Adipocyte (in vitro differentiated cells): ENCODE results near the gene DNAAF8.

Experiments
- DNase-seq: peaks from one replicate; pipeline ENCODE4 v3.0.0-alpha.2; 2015; ENCODE audit warnings: low read depth
- H3K27me3 ChIP-seq: replicated peaks from 2 replicates; pipeline ENCODE4 v1.7.0; 2013; ENCODE audit warnings: mild to moderate bottlenecking, low read length, moderate library complexity; ENCODE audit not compliant: control insufficient read depth, insufficient read depth
- H3K36me3 ChIP-seq: 2 replicates; pipeline ENCODE4 v1.7.0; 2013; ENCODE audit warnings: low read length, mild to moderate bottlenecking, moderate library complexity; ENCODE audit not compliant: control insufficient read depth, insufficient read depth, severe bottlenecking
- H3K4me1 ChIP-seq: 2 replicates; pipeline ENCODE4 v1.7.0; 2013; ENCODE audit warnings: mild to moderate bottlenecking, low read length, moderate library complexity; ENCODE audit not compliant: control insufficient read depth, insufficient read depth
- H3K4me3 ChIP-seq: 2 replicates; pipeline ENCODE4 v1.7.0; 2013; ENCODE audit warnings: mild to moderate bottlenecking, low read length, moderate library complexity
- H3K9ac ChIP-seq: 2 replicates; pipeline ENCODE4 v1.7.0; 2013; ENCODE audit warnings: mild to moderate bottlenecking, low read length, moderate library complexity
- H3K9me3 ChIP-seq: 2 replicates; pipeline ENCODE4 v1.7.0; 2013; ENCODE audit warnings: mild to moderate bottlenecking, low read length, moderate library complexity; ENCODE audit not compliant: control insufficient read depth

DNAAF8 gene

GRCh38 chr16:4704913-4705312 is 29.4 kb upstream of the DNAAF8 start:
- Histone ChIP-seq H3K36me3 (peaks cover 50% of the 10 kb centered on the region), H3K4me3 (no peak overlapping the region)
- no peak for DNase-seq

GRCh38 chr16:4706871-4707270 is 27.5 kb upstream of the DNAAF8 start:
- no peaks in the 10 kb centered on the region for H3K27me3 ChIP-seq
- H3K36me3 ChIP-seq: peaks cover 40% of the 10 kb centered on the region
- no peak for DNase-seq
- H3K9ac ChIP-seq: no peak overlapping the region
- no peak overlapping the region for H3K4me3 ChIP-seq
- H3K4me1 ChIP-seq: no peaks in the 10 kb centered on the region
- H3K9me3 ChIP-seq: no peaks in the 10 kb centered on the region

More at GRCh38 chr16:4704913-4705312, 29.4 kb upstream of the DNAAF8 start:
- Histone ChIP-seq H3K9ac (no peak overlapping the region), H3K27me3 (no peaks in the 10 kb centered on the region), H3K9me3 (no peaks in the 10 kb centered on the region), H3K4me1 (no peaks in the 10 kb centered on the region)

DNA sequence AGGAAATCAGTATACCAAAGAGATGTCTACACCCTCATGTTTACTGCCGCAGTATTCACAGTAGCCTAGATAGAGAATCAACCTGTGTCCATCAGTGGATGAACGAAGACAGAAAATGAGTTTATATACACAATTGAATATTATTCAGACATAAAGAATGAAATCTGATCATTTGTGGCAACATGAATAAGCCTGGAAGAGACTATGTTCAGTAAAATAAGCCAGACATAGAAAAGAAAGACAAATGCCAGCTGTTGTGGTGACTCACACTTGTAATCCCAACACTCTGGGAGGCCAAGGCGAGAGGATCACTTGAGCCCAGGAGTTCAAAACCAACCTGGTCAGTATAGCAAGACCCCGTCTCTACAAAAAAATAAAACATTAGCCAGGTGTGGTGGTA is 24.9 kb upstream of the DNAAF8 start:
- Histone ChIP-seq H3K4me3 (no peak overlapping the region), H3K9ac (no peak overlapping the region), H3K27me3 (no peaks in the 10 kb centered on the region), H3K36me3 (peaks cover 40% of the 10 kb centered on the region), H3K9me3 (no peaks in the 10 kb centered on the region), H3K4me1 (no peaks in the 10 kb centered on the region)
- DNase-seq: peak; percentile 28

DNA sequence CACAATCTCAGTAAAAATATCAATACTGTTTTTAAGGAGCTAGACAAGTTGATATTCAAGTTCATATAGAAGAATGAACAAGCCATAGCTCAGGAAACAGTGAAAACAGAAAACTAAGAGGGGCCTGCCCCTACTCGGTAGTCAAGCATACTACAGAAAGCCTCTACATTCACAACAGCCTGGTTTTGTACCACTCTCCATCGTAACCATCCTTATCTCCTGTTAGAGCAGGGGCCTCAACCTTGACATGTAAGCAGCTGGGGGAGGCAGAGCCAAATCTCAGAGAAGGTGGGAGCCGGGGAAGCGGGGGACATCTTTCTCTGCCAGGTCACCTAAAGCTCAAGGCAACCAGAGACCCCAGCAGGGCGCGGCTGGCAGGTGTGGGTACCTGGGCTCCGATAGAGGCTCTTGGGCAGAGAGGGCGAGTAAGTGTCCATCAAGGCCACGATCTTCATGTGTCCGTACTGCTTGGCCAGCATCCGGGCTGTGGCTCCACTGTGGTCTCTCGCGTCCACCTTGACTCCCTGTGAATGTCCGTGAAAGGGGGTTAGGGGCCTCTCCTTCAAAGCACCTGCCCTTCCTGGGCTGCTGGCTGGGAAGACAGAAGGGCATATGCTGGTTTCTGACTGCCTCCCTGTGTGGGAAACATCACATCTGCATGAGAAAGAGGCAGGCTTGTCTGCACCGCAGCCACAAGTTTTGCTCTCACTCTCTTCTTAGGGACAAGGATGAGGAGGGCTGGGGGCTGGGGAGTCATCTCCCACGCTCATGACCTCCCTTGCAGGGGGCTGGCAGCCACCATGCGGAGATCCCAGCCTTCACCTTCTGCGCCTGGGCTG is 20.5 kb upstream of the DNAAF8 start:
- no peak for DNase-seq
- Histone ChIP-seq H3K9ac (no peak overlapping the region), H3K27me3 (no peaks in the 10 kb centered on the region), H3K4me1 (no peaks in the 10 kb centered on the region), H3K4me3 (no peak overlapping the region), H3K9me3 (no peaks in the 10 kb centered on the region), H3K36me3 (peaks cover 38% of the 10 kb centered on the region)

GRCh38 chr16:4714996-4715395 is 19.3 kb upstream of the DNAAF8 start:
- Histone ChIP-seq H3K9ac (no peak overlapping the region), H3K4me1 (no peaks in the 10 kb centered on the region), H3K36me3 (peaks cover 39% of the 10 kb centered on the region), H3K4me3 (no peak overlapping the region), H3K27me3 (no peaks in the 10 kb centered on the region), H3K9me3 (no peaks in the 10 kb centered on the region)
- no peak for DNase-seq

DNA sequence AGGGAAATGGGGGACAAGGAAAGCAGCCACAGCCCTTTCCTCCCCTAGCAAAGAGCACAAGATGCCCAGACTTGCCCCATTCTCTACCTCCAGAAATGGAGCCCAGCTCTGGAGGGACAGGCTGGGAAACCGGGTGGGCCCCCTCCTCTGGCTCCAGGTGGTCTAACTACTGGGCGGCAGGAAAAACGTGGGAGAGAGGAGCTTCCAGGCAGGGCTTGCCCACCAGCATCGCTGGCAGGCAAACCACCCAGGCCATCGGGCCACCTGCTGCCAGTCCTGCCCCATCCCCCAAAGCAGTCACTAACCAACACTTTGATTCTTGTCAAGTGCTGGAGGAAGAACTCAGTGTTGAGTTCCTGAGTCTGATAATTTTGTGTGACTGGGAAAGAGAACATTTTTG is 15.9 kb upstream of the DNAAF8 start:
- Histone ChIP-seq H3K27me3 (no peaks in the 10 kb centered on the region), H3K4me1 (no peaks in the 10 kb centered on the region), H3K36me3 (peaks cover 33% of the 10 kb centered on the region), H3K4me3 (no peak overlapping the region), H3K9ac (no peak overlapping the region), H3K9me3 (no peaks in the 10 kb centered on the region)
- DNase-seq: no peak

- no peaks in the 10 kb centered on the region for H3K27me3 ChIP-seq
- no peak overlapping the region for H3K9ac ChIP-seq
- no peak for DNase-seq
- H3K4me3 ChIP-seq: no peak overlapping the region
- no peaks in the 10 kb centered on the region for H3K4me1 ChIP-seq
- H3K9me3 ChIP-seq: no peaks in the 10 kb centered on the region
- H3K36me3 ChIP-seq: peaks cover 32% of the 10 kb centered on the region
Observed at GRCh38 chr16:4723071-4723767, 11.1 kb upstream of the DNAAF8 start.

DNA sequence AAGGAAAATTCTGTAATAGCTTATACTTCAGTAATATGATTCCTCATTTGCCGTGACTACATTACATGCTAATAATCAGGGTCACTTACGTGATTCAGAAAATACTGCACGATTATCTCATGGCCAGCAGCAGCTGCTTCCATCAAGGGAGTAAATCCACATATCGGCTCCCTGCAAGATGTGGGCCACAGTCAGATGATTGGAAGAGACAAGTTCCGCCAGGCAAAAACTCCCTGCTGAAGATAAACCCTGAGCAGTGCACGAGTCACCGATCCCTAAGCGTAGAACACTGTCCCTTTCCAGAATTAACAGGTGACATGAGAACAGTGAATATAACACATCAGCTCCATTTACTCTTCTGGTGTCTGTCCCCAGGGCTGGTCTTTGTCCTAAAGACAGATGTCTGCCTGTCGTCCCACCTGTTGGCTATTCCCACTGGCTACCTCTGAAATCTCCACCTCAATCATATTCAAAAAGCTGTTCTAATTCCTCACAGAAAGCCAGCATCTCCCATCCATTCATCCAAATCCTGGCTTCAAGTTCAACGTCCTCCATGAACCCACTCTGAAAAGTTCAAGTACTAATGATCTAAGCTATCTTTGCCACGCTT is 9.6 kb upstream of the DNAAF8 start:
- no peaks in the 10 kb centered on the region for H3K4me1 ChIP-seq
- H3K9me3 ChIP-seq: no peaks in the 10 kb centered on the region
- H3K9ac ChIP-seq: no peak overlapping the region
- H3K36me3 ChIP-seq: peaks cover 38% of the 10 kb centered on the region
- no peaks in the 10 kb centered on the region for H3K27me3 ChIP-seq
- DNase-seq: no peak
- H3K4me3 ChIP-seq: no peak overlapping the region

DNA sequence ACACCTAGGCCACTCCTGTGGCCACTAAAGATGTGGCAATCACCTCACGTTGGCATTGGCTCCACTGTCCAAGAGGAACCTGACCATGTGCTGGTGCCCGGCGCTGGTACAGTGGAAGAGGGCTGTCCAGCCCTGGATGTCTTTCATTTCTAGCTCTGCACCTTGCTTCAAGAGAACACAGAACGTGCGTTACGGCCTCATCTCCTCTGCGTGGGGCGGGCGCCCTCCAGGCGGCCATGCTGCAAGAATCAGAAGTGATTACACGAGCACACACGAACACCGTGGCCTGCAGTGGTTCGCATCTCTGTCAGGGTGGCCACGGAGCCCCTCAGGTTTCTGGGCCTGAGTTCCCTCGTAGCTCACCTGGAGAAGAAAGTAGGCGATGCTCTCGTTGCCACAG is 7.7 kb upstream of the DNAAF8 start:
- Histone ChIP-seq H3K4me3 (no peak overlapping the region), H3K9me3 (no peaks in the 10 kb centered on the region), H3K4me1 (no peaks in the 10 kb centered on the region), H3K27me3 (no peaks in the 10 kb centered on the region), H3K9ac (no peak overlapping the region), H3K36me3 (peaks cover 45% of the 10 kb centered on the region)
- DNase-seq: no peak

DNA sequence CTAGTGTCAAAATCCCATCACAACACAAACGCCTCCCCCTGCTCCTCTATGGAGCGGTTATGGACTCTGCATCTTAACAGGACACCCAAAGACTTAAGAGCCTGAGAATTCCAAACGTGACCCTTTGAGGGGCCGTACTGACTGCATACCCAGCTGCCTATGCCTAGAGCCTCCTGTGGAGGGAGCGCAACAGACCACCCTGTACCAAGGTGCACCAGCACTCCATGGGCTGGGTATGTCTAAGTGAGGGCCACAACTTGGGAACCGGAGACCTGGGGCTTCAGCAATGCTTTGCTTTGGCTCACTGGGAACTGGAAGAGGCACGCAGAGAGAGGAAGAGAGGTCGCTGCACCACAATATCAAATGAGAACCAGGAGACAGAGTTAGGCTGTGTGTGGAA is 5.7 kb upstream of the DNAAF8 start:
- DNase-seq: no peak
- Histone ChIP-seq H3K4me3 (no peak overlapping the region), H3K9me3 (no peaks in the 10 kb centered on the region), H3K4me1 (no peaks in the 10 kb centered on the region), H3K36me3 (peaks cover 35% of the 10 kb centered on the region), H3K9ac (no peak overlapping the region), H3K27me3 (no peaks in the 10 kb centered on the region)

- Histone ChIP-seq H3K4me3 (no peak overlapping the region), H3K9me3 (no peaks in the 10 kb centered on the region), H3K27me3 (no peaks in the 10 kb centered on the region), H3K4me1 (no peaks in the 10 kb centered on the region), H3K9ac (no peak overlapping the region), H3K36me3 (peaks cover 30% of the 10 kb centered on the region)
- no peak for DNase-seq
Observed at GRCh38 chr16:4729876-4730275, 4.5 kb upstream of the DNAAF8 start.
